ENCODE data around the gene UTP20. TPM values are rescaled to one million over a fixed set of nuclear protein-coding genes. Genes with fewer than 3 reads are reported as not detected.
"Not testable (repeated sequence)": the region's sequence is repeated elsewhere in the genome, so short reads cannot be mapped to it uniquely, and the experiment has no call there.

UTP20 gene
- total and polyA plus RNA-seq, 11 donors: 1.5 to 8.3 (median 7.0) TPM

- Histone ChIP-seq H3K27ac (no peak overlapping the region), H3K4me1 (no peaks in the 10 kb centered on the region), H3K36me3 (peaks cover 0 to 100% (median 86%) of the 10 kb centered on the region in 9 donors), H3K4me3 (no peak overlapping the region), H3K27me3 (no peaks in the 10 kb centered on the region), H3K9me3 (no peaks in the 10 kb centered on the region)
- DNase-seq (no peak), ATAC-seq (no peak)
- intact Hi-C loops (cut with DNase I): no loop called here
- no peak for TF ChIP-seq POLR2A (IDR thresholded peaks at IDR 0.05)
- TF ChIP-seq, protein P1, sequence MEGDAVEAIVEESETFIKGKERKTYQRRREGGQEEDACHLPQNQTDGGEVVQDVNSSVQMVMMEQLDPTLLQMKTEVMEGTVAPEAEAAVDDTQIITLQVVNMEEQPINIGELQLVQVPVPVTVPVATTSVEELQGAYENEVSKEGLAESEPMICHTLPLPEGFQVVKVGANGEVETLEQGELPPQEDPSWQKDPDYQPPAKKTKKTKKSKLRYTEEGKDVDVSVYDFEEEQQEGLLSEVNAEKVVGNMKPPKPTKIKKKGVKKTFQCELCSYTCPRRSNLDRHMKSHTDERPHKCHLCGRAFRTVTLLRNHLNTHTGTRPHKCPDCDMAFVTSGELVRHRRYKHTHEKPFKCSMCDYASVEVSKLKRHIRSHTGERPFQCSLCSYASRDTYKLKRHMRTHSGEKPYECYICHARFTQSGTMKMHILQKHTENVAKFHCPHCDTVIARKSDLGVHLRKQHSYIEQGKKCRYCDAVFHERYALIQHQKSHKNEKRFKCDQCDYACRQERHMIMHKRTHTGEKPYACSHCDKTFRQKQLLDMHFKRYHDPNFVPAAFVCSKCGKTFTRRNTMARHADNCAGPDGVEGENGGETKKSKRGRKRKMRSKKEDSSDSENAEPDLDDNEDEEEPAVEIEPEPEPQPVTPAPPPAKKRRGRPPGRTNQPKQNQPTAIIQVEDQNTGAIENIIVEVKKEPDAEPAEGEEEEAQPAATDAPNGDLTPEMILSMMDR (IDR thresholded peaks at IDR 0.05): no peak
Observed at GRCh38 chr12:101379149-101379548, 99.2 kb downstream of the UTP20 start.

GRCh38 chr12:101391181-101391580 is 111.3 kb downstream of the UTP20 start:
- 65 to 92% (median 82%) methylated on average over 3 of the region's 3 CpGs for WGBS, 4 donors
- not testable (repeated sequence) for DNase-seq, H3K27me3 ChIP-seq

DNA sequence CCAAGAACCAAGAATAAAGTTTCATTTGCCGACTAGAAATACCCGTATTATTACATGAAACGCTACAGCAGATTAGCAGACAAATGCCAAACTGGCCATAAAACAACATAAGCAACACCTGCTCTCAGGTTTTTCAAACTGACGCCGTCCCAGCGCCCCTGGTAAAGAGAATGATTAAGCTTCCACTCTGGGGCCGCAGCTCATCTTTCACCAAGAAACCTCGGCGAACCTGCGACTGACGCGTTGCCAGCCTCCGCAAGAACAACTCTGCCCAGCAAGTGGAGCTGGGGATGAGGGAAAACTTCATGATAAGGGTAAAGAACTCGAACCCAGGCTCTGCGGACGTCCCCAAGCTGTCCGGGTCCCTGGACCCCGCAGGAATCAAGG is 127.1 kb downstream of the UTP20 start:
- H3K27me3 ChIP-seq: no peaks in the 10 kb centered on the region
- intact Hi-C loops (cut with DNase I): loop anchor here in 2 of 10 donors (5.0 to 10.0 kb wide), 3 partner anchors 348 to 425 kb away; partner anchors contain the start of gene GNPTAB (in 1 of the 2)
- DNase-seq (peak in 1 of 5 donors; percentile 65), ATAC-seq (peak in 1 of 4 donors; percentile 4)
- peaks cover 0 to 9% (median under 1%) of the 10 kb centered on the region in 9 donors for H3K36me3 ChIP-seq
- H3K4me3 ChIP-seq: peak overlapping the region; percentile 47 to 92 (median 78)
- H3K27ac ChIP-seq: peak overlapping the region; percentile 79 to 97 (median 92)
- WGBS, 4 donors: 0 to 1% (median 0%) methylated on average over 15 to 18 of the region's 18 CpGs
- H3K4me1 ChIP-seq: peaks cover 5 to 28% (median 18%) of the 10 kb centered on the region in 12 donors
- no peak for TF ChIP-seq POLR2A (IDR thresholded peaks at IDR 0.05)
- TF ChIP-seq, protein P1 (IDR thresholded peaks at IDR 0.05): no peak
- H3K9me3 ChIP-seq: no peaks in the 10 kb centered on the region

More at GRCh38 chr12:101391181-101391580, 111.3 kb downstream of the UTP20 start:
- H3K4me1 ChIP-seq; H3K9me3 ChIP-seq; intact Hi-C loops (cut with DNase I); H3K4me3 ChIP-seq; ATAC-seq; H3K27ac ChIP-seq: not testable (repeated sequence)
- H3K36me3 ChIP-seq: peaks cover 0 to 64% (median 57%) of the 10 kb centered on the region in 9 donors

DNA sequence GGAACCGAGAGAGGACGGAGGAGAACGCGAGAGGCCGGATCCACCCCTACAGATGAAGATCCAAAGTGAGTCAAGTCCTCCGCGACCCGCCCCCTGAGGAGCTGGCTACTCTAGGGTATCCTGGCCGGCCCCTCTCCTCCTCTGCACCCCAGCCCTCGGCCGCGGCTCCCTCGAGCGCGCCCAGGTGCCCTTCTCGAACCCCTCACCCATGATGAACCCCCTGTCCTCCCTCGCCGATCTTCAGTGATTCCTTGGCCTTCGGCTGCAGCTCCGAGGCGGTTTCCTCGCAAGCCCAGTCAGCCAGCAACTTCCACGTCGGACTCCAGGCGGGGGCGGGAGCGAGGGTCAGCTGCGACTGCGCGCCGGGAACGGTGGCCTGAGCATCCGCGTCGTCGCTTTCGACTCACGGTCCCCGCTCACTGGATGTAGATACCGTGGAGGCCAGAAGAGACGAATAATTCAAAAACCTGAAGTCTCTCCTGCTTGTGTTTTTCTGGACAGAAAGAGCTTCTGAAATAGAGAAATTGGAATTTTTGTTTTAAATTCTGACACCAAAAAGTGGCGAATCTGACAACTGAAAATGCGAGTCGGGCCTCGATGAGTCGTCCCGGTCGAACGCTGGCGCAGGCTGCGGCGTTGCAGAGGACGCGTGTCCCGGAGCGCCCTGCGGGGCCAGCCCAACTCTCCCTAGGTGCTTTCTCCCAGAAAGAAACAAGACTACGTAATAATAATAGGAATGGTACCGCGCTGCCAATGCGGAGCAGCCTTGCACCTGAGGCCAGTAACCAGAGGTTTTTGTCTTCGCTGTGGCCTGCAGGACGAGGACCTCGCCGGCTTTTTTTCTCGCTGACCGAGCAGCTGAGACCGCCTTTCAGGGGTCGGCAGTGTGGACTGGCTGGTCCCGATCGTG is 127.8 kb downstream of the UTP20 start, which contains the start of gene ARL1:
TSS of gene ARL1 (minus strand) at position 337 of the 910 bp plus-strand sequence. CDS start at position 210, 127 bp downstream.
- intact Hi-C loops (cut with DNase I): loop anchor here in 2 of 10 donors (5.0 to 10.0 kb wide), 3 partner anchors 347 to 425 kb away; partner anchors contain the start of gene GNPTAB (in 1 of the 2)
- no peaks in the 10 kb centered on the region for H3K27me3 ChIP-seq
- peak within 1 kb of the TSS; percentile 47 to 92 (median 78) for H3K4me3 ChIP-seq
- ATAC-seq (peak; percentile 92 to 97 (median 96)), DNase-seq (peak; percentile 86 to 93 (median 90))
- peaks cover 5 to 28% (median 18%) of the 10 kb centered on the region in 12 donors for H3K4me1 ChIP-seq
- 0 to 1% (median 1%) methylated on average over 64 to 71 of the region's 71 CpGs for WGBS, 4 donors
- peak within 1 kb of the TSS; percentile 79 to 97 (median 92) for H3K27ac ChIP-seq
- H3K36me3 ChIP-seq: peaks cover 0 to 3% (median 0%) of the 10 kb centered on the region in 9 donors
- H3K9me3 ChIP-seq: no peaks in the 10 kb centered on the region
- TF ChIP-seq POLR2A (IDR thresholded peaks at IDR 0.05): peak in 1 of 2 donors; percentile 22
- TF ChIP-seq, protein P1 (IDR thresholded peaks at IDR 0.05): no peak

DNA sequence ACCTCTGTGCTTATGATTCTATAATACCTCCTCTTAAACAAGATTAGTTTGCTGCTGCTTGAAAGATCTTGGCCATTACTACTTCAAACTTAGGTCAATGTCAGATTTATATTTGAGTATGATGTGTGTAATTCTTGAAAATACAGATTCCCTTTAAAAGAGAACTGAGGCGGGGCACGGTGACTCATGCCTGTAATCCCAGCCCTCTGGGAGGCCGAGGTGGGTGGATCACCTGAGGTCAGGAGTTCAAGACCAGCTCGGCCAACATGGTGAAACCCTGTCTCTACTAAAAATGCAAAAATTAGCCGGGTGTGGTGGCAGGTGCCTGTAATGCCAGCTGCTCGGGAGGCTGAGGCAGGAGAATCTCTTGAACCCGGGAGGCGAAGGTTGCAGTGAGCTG is 130.3 kb downstream of the UTP20 start:
- ATAC-seq: not testable (repeated sequence)
- 84 to 89% (median 87%) methylated on average over 8 of the region's 8 CpGs for whole genome bisulfite sequencing, 4 donors

More for the DNA sequence above, 130.3 kb downstream of the UTP20 start:
- not testable (repeated sequence) for H3K4me3 ChIP-seq, H3K9me3 ChIP-seq, H3K36me3 ChIP-seq, H3K27ac ChIP-seq, DNase-seq, H3K27me3 ChIP-seq
- peaks cover 5 to 28% (median 18%) of the 10 kb centered on the region in 12 donors for H3K4me1 ChIP-seq
- intact Hi-C loops (cut with DNase I): loop anchor here in 7 of 10 donors (5.0 to 10.0 kb wide), 5 partner anchors 352 to 432 kb away; partner anchors contain the start of gene GNPTAB (in 4 of the 7)
